GM12878 (cell line): Measurements from ENCODE around the gene DNAJC2.
"Not testable (repeated sequence)": the region's sequence is repeated elsewhere in the genome, so short reads cannot be mapped to it uniquely, and the experiment has no call there.

Experiments
- GATAD2B ChIP-seq: fragments of 450-650 bp; conservative IDR thresholded peaks from 2 replicates; pipeline ENCODE4 v1.6.1; 2017; ENCODE audit warnings: low read depth, mild to moderate bottlenecking, moderate library complexity
- JUND ChIP-seq: IDR thresholded peaks from 2 replicates; pipeline ENCODE4 v1.6.1; 2012; ENCODE audit warnings: low read depth, mild to moderate bottlenecking, low read length, improper control_type of control experiment, moderate library complexity
- LARP7 ChIP-seq: fragments of 450-650 bp; IDR thresholded peaks from 2 replicates; pipeline ENCODE4 v1.6.1; 2017; ENCODE audit warnings: mild to moderate bottlenecking
- TF ChIP-seq, protein P1 (sequence below): fragments of 450-650 bp; IDR thresholded peaks from 2 replicates; pipeline ENCODE4 v1.6.1; 2017; ENCODE audit warnings: antibody characterized with exemption, mild to moderate bottlenecking, moderate library complexity
- TF ChIP-seq, protein P2 (sequence below), 3 experiments: IDR thresholded peaks in 2 of 3; conservative IDR thresholded peaks in 1 of 3; 2 replicates each; pipeline ENCODE4 v1.5.1; 2011; ENCODE audit warnings: low read depth in 3 of 3, low read length in 3 of 3, mild to moderate bottlenecking in 3 of 3, control low read depth in 2 of 3, moderate library complexity in 2 of 3, inconsistent platforms in 1 of 3, mixed read lengths in 1 of 3; ENCODE audit not compliant: control insufficient read depth in 2 of 3, insufficient read depth in 1 of 3; ENCODE audit errors: extremely low read depth in 1 of 3
- TF ChIP-seq, protein P3 (sequence below): IDR thresholded peaks from 2 replicates; pipeline ENCODE4 v1.6.1; 2011; ENCODE audit warnings: borderline replicate concordance, low read depth, mild to moderate bottlenecking, moderate library complexity, mixed read lengths, low read length; ENCODE audit not compliant: insufficient read depth; ENCODE audit errors: extremely low read length

DNA sequence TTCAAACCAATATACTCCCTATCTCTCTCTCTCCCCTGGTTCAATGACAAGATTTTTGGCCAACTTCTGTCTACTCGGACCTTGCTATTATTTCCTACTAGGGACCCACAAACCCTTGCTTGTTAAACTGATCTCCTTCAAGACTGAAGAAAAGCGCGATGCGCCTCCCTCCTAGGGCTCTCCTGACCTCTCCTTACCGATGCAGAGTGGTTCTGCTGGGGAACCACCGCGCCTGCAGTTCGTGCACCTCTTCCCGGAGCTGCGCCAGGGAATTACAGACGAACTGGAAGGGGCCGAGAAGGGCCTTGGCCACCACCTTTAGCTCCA, 65.0 kb downstream of the DNAJC2 start:
- TF ChIP-seq LARP7, GATAD2B, JUND: not testable (repeated sequence)
- TF ChIP-seq, protein P1, sequence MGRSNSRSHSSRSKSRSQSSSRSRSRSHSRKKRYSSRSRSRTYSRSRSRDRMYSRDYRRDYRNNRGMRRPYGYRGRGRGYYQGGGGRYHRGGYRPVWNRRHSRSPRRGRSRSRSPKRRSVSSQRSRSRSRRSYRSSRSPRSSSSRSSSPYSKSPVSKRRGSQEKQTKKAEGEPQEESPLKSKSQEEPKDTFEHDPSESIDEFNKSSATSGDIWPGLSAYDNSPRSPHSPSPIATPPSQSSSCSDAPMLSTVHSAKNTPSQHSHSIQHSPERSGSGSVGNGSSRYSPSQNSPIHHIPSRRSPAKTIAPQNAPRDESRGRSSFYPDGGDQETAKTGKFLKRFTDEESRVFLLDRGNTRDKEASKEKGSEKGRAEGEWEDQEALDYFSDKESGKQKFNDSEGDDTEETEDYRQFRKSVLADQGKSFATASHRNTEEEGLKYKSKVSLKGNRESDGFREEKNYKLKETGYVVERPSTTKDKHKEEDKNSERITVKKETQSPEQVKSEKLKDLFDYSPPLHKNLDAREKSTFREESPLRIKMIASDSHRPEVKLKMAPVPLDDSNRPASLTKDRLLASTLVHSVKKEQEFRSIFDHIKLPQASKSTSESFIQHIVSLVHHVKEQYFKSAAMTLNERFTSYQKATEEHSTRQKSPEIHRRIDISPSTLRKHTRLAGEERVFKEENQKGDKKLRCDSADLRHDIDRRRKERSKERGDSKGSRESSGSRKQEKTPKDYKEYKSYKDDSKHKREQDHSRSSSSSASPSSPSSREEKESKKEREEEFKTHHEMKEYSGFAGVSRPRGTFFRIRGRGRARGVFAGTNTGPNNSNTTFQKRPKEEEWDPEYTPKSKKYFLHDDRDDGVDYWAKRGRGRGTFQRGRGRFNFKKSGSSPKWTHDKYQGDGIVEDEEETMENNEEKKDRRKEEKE: not testable (repeated sequence)
- TF ChIP-seq, protein P2, sequence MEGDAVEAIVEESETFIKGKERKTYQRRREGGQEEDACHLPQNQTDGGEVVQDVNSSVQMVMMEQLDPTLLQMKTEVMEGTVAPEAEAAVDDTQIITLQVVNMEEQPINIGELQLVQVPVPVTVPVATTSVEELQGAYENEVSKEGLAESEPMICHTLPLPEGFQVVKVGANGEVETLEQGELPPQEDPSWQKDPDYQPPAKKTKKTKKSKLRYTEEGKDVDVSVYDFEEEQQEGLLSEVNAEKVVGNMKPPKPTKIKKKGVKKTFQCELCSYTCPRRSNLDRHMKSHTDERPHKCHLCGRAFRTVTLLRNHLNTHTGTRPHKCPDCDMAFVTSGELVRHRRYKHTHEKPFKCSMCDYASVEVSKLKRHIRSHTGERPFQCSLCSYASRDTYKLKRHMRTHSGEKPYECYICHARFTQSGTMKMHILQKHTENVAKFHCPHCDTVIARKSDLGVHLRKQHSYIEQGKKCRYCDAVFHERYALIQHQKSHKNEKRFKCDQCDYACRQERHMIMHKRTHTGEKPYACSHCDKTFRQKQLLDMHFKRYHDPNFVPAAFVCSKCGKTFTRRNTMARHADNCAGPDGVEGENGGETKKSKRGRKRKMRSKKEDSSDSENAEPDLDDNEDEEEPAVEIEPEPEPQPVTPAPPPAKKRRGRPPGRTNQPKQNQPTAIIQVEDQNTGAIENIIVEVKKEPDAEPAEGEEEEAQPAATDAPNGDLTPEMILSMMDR (IDR thresholded peaks at IDR 0.05 in 2 of 3, conservative IDR thresholded peaks at IDR 0.05 in 1 of 3; ENCODE audit: control insufficient read depth in 2 of 3, extremely low read depth in 1 of 3, insufficient read depth in 1 of 3, low read depth in 3 of 3, low read length in 3 of 3): not testable (repeated sequence)
- TF ChIP-seq, protein P3, sequence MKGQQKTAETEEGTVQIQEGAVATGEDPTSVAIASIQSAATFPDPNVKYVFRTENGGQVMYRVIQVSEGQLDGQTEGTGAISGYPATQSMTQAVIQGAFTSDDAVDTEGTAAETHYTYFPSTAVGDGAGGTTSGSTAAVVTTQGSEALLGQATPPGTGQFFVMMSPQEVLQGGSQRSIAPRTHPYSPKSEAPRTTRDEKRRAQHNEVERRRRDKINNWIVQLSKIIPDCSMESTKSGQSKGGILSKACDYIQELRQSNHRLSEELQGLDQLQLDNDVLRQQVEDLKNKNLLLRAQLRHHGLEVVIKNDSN: not testable (repeated sequence)
